ENCODE measurements around the gene UNC45B. TPM values are rescaled to one million over a fixed set of nuclear protein-coding genes. Genes with fewer than 3 reads are reported as not detected.

Gene UNC45B
- total RNA-seq, 3 donors from 2014 or later (not counting 1 experiment from before 2014, with no cell fraction given), result 0.78 to 1.4 (median 1.2) TPM

DNA sequence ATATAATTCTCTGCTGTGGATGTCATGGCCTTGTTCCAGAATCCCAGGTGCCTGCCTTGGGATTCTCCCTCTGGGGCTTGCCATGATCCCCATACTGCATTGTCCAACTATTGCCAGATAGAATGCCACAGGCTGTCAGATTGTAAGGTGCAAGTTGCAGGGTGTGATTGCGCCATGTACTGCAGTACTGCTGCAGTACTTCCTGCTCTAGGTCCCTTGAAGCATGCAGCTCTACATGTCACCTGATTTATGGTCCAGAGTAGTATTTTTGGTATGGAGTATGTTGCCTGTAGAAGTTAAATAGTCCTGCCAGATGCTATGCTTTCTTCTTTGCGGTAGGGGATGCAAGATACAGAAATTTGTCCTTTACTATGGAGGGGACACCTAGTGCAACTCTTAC is 88.3 kb downstream of the UNC45B start:
- peak in 1 of 2 donors; percentile 27 for DNase-seq
- Histone ChIP-seq H3K27me3 (ENCODE audit: control insufficient read depth, insufficient read depth, low read length) (no peaks in the 10 kb centered on the region), H3K36me3 (ENCODE audit: control insufficient read depth, insufficient read depth, low read length) (no peaks in the 10 kb centered on the region), H3K9me3 (ENCODE audit: control insufficient read depth, insufficient read depth, low read length) (no peaks in the 10 kb centered on the region), H3K27ac (ENCODE audit: low read length) (no peak overlapping the region), H3K4me3 (ENCODE audit: low read length) (no peak overlapping the region), H3K4me1 (ENCODE audit: control insufficient read depth, insufficient read depth, low read length) (peaks cover 10% of the 10 kb centered on the region)
- no peaks in the 10 kb centered on the region for H3K36me3 Mint-ChIP-seq
- no peak overlapping the region for H3K27ac Mint-ChIP-seq
- TF ChIP-seq, protein P1, sequence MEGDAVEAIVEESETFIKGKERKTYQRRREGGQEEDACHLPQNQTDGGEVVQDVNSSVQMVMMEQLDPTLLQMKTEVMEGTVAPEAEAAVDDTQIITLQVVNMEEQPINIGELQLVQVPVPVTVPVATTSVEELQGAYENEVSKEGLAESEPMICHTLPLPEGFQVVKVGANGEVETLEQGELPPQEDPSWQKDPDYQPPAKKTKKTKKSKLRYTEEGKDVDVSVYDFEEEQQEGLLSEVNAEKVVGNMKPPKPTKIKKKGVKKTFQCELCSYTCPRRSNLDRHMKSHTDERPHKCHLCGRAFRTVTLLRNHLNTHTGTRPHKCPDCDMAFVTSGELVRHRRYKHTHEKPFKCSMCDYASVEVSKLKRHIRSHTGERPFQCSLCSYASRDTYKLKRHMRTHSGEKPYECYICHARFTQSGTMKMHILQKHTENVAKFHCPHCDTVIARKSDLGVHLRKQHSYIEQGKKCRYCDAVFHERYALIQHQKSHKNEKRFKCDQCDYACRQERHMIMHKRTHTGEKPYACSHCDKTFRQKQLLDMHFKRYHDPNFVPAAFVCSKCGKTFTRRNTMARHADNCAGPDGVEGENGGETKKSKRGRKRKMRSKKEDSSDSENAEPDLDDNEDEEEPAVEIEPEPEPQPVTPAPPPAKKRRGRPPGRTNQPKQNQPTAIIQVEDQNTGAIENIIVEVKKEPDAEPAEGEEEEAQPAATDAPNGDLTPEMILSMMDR (IDR thresholded peaks at IDR 0.05), result no peak
- no peaks in the 10 kb centered on the region for H3K9me3 Mint-ChIP-seq
- 37% methylated on average over 2 of the region's 2 CpGs for WGBS (ENCODE audit: insufficient coverage)
- H3K27me3 Mint-ChIP-seq (ENCODE audit: low read depth in 2 of 2), result no peaks in the 10 kb centered on the region
- no peak for ATAC-seq
- intact Hi-C loops (cut with micrococcal nuclease), result no loop called here
- peaks cover 52% of the 10 kb centered on the region in 2 donors for H3K4me1 Mint-ChIP-seq
- H3K4me3 Mint-ChIP-seq, result no peak overlapping the region

DNA sequence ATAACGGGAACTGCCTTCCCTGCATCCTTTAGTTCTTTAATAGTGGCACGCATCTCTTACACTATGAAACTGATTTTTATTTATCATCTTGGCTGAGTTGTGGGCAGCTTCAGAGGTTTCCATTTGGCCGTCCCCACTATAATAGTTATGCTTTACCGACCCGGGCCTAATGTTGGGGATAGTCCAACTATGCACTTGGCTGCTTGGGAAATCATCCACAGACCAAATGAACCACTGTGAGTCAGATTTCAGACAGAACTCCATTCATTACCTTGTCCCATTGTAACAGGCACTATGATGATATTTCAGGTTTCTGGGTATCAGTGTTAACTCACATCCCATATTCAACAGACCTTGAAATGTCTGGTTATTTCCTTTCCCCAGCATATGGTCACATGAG is 89.2 kb downstream of the UNC45B start:
- 86% methylated on average over 5 of the region's 5 CpGs for WGBS (ENCODE audit: insufficient coverage)
- H3K4me3 Mint-ChIP-seq, result no peak overlapping the region
- Histone ChIP-seq H3K36me3 (ENCODE audit: control insufficient read depth, insufficient read depth, low read length) (no peaks in the 10 kb centered on the region), H3K27me3 (ENCODE audit: control insufficient read depth, insufficient read depth, low read length) (no peaks in the 10 kb centered on the region), H3K4me1 (ENCODE audit: control insufficient read depth, insufficient read depth, low read length) (peaks cover 19% of the 10 kb centered on the region), H3K9me3 (ENCODE audit: control insufficient read depth, insufficient read depth, low read length) (no peaks in the 10 kb centered on the region), H3K4me3 (ENCODE audit: low read length) (no peak overlapping the region), H3K27ac (ENCODE audit: low read length) (no peak overlapping the region)
- H3K4me1 Mint-ChIP-seq, result peaks cover 60 to 61% of the 10 kb centered on the region in 2 donors
- H3K27ac Mint-ChIP-seq, result no peak overlapping the region
- intact Hi-C loops (cut with micrococcal nuclease), result no loop called here
- no peaks in the 10 kb centered on the region for H3K27me3 Mint-ChIP-seq (ENCODE audit: low read depth in 2 of 2)
- DNase-seq (no peak), ATAC-seq (no peak)
- H3K9me3 Mint-ChIP-seq, result no peaks in the 10 kb centered on the region
- TF ChIP-seq, protein P1 (IDR thresholded peaks at IDR 0.05), result no peak
- H3K36me3 Mint-ChIP-seq, result no peaks in the 10 kb centered on the region

DNA sequence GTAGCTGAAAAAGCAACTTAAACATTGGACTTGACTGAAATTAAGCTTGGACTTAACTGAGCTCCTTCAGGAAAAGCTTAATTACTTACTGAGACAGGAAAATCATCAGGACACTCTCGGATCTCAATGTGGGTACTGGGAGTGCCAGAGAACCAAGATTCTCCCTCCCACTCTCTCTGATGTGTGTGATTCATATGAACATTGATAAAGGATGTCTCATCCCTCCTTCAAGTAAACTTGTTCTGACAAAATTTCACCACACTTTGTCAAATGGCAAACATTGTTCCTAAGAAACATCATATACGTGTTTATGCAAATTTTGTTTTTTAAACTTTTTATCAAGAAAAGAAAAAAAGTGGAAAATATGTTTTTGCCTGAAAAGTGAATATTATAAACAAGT is 91.2 kb downstream of the UNC45B start:
- Mint-ChIP-seq H3K36me3 (no peaks in the 10 kb centered on the region), H3K4me3 (no peak overlapping the region), H3K9me3 (no peaks in the 10 kb centered on the region), H3K27ac (peak overlapping the region in 1 of 2 donors; percentile 67), H3K4me1 (peaks cover 61 to 69% of the 10 kb centered on the region in 2 donors), H3K27me3 (ENCODE audit: low read depth in 2 of 2) (no peaks in the 10 kb centered on the region)
- Histone ChIP-seq H3K27me3 (ENCODE audit: control insufficient read depth, insufficient read depth, low read length) (no peaks in the 10 kb centered on the region), H3K4me1 (ENCODE audit: control insufficient read depth, insufficient read depth, low read length) (peaks cover 22% of the 10 kb centered on the region), H3K36me3 (ENCODE audit: control insufficient read depth, insufficient read depth, low read length) (no peaks in the 10 kb centered on the region), H3K9me3 (ENCODE audit: control insufficient read depth, insufficient read depth, low read length) (no peaks in the 10 kb centered on the region), H3K4me3 (ENCODE audit: low read length) (no peak overlapping the region), H3K27ac (ENCODE audit: low read length) (no peak overlapping the region)
- TF ChIP-seq, protein P1 (IDR thresholded peaks at IDR 0.05), result no peak
- intact Hi-C loops (cut with micrococcal nuclease), result no loop called here
- no CpG with 5 or more reads among the region's 2 CpGs for WGBS (ENCODE audit: insufficient coverage)
- DNase-seq (peak in 1 of 2 donors; percentile 26), ATAC-seq (no peak)

Other genes starting within 250 kb of the UNC45B start
- gene CCT6B, start 186.4 kb upstream of the UNC45B start, total RNA-seq, result 1 to 10 TPM; 4.1 to 4.7 (median 4.3) TPM
- gene ZNF830, start 186.3 kb upstream of the UNC45B start, total RNA-seq, result 10 to 100 TPM; 33.2 to 44.4 (median 34.3) TPM
- 10 to 100 TPM; 70.2 to 83.7 (median 72.0) TPM for gene LIG3, start 167.3 kb upstream of the UNC45B start, total RNA-seq
- gene RFFL, start 84.1 kb upstream of the UNC45B start, total RNA-seq, result 10 to 100 TPM; 50.0 to 86.6 (median 75.9) TPM
- 10 to 100 TPM; 15.4 to 27.0 (median 22.7) TPM for gene RAD51D, start 28.0 kb upstream of the UNC45B start, total RNA-seq
- gene FNDC8, start 26.2 kb upstream of the UNC45B start, total RNA-seq, result not detected
- gene NLE1, start 5.5 kb upstream of the UNC45B start, total RNA-seq, result 1 to 10 TPM; 4.0 to 7.9 (median 6.1) TPM
- not detected for gene SLC35G3, start 46.6 kb downstream of the UNC45B start, total RNA-seq
- 100 to 1,000 TPM; 118 to 164 (median 141) TPM for gene SLFN5, start 95.3 kb downstream of the UNC45B start, total RNA-seq
- 10 to 100 TPM; 22.9 to 31.8 (median 26.8) TPM for gene SLFN11, start 225.8 kb downstream of the UNC45B start, total RNA-seq

All from natural killer cell (primary cell).